ENCODE measurements around the gene HNRNPAB. TPM values are rescaled to one million over a fixed set of nuclear protein-coding genes. Genes with fewer than 3 reads are reported as not detected.
A peak's percentile ranks its signal among the peaks of the same experiment; 100 is the strongest.
"Not testable (repeated sequence)": the region's sequence is repeated elsewhere in the genome, so short reads cannot be mapped to it uniquely, and the experiment has no call there.

The HNRNPAB gene
- total RNA-seq, 4 donors from 2014 or later, result 79.9 to 140 (median 106) TPM

DNA sequence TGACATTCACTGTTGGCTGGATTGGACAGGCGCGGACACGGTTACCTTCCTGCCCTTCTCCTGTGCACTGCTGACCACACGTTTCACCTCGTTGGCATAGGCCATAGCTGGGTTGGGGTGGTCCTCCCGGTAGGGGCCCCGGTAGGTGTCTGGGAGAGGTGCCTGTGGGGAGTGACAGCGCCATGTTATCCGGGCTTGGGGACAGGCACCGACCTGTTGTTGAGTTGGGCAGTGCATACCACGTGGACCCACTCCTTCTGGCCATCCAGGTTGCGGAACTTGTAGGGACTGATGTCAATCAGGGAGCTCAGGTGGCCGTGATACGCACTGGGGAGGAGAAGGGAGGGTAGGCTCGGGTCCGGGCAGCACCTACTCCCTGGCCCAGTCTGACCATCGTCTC is 20.1 kb downstream of the HNRNPAB start:
- peak; percentile 4 for ATAC-seq

GRCh38 chr5:178225174-178225573 is 20.8 kb downstream of the HNRNPAB start:
- H3K4me3 ChIP-seq, result no peak overlapping the region
- 100% methylated on average over 3 of the region's 6 CpGs; no CpG with 5 or more reads in 1 of the 2 donors for WGBS, 2 donors (ENCODE audit: low coverage in 1 of 2)
- no peaks in the 10 kb centered on the region for H3K9me3 ChIP-seq
- H3K27me3 ChIP-seq, result no peaks in the 10 kb centered on the region
- H3K4me1 ChIP-seq, result peaks cover 0 to 23% (median 2%) of the 10 kb centered on the region in 3 donors
- no peak overlapping the region for H3K27ac ChIP-seq
- ATAC-seq, result no peak
- TF ChIP-seq POLR2A (IDR thresholded peaks at IDR 0.05), result no peak
- no peak for TF ChIP-seq POLR2AphosphoS5 (IDR thresholded peaks at IDR 0.05)
- TF ChIP-seq EP300 (IDR thresholded peaks at IDR 0.05), result no peak
- TF ChIP-seq, protein P1, sequence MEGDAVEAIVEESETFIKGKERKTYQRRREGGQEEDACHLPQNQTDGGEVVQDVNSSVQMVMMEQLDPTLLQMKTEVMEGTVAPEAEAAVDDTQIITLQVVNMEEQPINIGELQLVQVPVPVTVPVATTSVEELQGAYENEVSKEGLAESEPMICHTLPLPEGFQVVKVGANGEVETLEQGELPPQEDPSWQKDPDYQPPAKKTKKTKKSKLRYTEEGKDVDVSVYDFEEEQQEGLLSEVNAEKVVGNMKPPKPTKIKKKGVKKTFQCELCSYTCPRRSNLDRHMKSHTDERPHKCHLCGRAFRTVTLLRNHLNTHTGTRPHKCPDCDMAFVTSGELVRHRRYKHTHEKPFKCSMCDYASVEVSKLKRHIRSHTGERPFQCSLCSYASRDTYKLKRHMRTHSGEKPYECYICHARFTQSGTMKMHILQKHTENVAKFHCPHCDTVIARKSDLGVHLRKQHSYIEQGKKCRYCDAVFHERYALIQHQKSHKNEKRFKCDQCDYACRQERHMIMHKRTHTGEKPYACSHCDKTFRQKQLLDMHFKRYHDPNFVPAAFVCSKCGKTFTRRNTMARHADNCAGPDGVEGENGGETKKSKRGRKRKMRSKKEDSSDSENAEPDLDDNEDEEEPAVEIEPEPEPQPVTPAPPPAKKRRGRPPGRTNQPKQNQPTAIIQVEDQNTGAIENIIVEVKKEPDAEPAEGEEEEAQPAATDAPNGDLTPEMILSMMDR (IDR thresholded peaks at IDR 0.05), result no peak
- peaks cover 0 to 93% of the 10 kb centered on the region in 2 donors for H3K36me3 ChIP-seq

More for the DNA sequence above, 20.1 kb downstream of the HNRNPAB start:
- Histone ChIP-seq H3K36me3 (peaks cover 0 to 92% of the 10 kb centered on the region in 2 donors), H3K27ac (no peak overlapping the region), H3K27me3 (no peaks in the 10 kb centered on the region), H3K4me3 (no peak overlapping the region), H3K4me1 (peaks cover 0 to 15% (median 0%) of the 10 kb centered on the region in 3 donors), H3K9me3 (no peaks in the 10 kb centered on the region)
- 100% methylated on average over 3 of the region's 17 CpGs; no CpG with 5 or more reads in 1 of the 2 donors for WGBS, 2 donors (ENCODE audit: low coverage in 1 of 2)
- TF ChIP-seq POLR2AphosphoS5 (IDR thresholded peaks at IDR 0.05) (no peak), EP300 (IDR thresholded peaks at IDR 0.05) (no peak), POLR2A (IDR thresholded peaks at IDR 0.05) (no peak)
- TF ChIP-seq, protein P1 (IDR thresholded peaks at IDR 0.05), result no peak

DNA sequence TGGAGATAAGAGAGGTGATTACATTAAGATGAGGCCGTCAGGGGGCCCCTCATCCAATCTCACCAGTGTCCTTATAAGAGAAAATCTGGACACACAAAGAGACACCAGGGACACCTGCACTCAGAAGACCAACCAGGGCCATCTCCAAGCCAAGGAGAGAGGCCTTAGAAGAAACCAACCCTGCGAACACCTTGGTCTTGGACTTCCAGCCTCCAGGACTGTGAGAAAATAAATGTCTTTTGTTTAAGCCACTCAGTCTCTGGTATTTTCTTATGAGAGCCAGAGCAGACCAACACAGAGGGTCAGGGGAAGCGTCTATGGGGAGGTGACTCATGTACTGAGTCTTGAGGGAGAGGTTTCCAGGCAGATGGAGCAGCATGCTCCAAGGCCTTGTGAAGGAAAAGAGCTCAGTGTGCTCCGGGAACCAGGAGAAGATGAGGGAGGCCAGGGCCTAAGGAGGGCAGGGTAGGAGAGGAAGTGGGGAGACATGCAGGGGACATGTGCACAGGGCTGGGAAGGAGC is 22.9 kb downstream of the HNRNPAB start:
- H3K27me3 ChIP-seq, result no peaks in the 10 kb centered on the region
- H3K27ac ChIP-seq, result no peak overlapping the region

GRCh38 chr5:178227929-178228328 is 23.6 kb downstream of the HNRNPAB start:
- Histone ChIP-seq H3K27ac (no peak overlapping the region), H3K4me1 (peaks cover 0 to 44% (median 17%) of the 10 kb centered on the region in 3 donors), H3K36me3 (peaks cover 0 to 77% of the 10 kb centered on the region in 2 donors), H3K27me3 (no peaks in the 10 kb centered on the region), H3K4me3 (no peak overlapping the region), H3K9me3 (no peaks in the 10 kb centered on the region)
- no peak for ATAC-seq
- WGBS, 2 donors (ENCODE audit: low coverage in 1 of 2), result 93% methylated on average over 3 of the region's 3 CpGs
- TF ChIP-seq EP300 (IDR thresholded peaks at IDR 0.05) (no peak), POLR2A (IDR thresholded peaks at IDR 0.05) (no peak), POLR2AphosphoS5 (IDR thresholded peaks at IDR 0.05) (no peak)
- TF ChIP-seq, protein P1 (IDR thresholded peaks at IDR 0.05), result no peak

More for the DNA sequence above, 22.9 kb downstream of the HNRNPAB start:
- ATAC-seq, result no peak
- TF ChIP-seq, protein P1 (IDR thresholded peaks at IDR 0.05), result no peak
- TF ChIP-seq EP300 (IDR thresholded peaks at IDR 0.05), result no peak
- TF ChIP-seq POLR2AphosphoS5 (IDR thresholded peaks at IDR 0.05), result no peak
- TF ChIP-seq POLR2A (IDR thresholded peaks at IDR 0.05), result no peak
- 50 to 100% methylated on average over 2 of the region's 4 CpGs for WGBS, 2 donors (ENCODE audit: low coverage in 1 of 2)
- no peaks in the 10 kb centered on the region for H3K9me3 ChIP-seq
- H3K4me1 ChIP-seq, result peaks cover 0 to 41% (median 15%) of the 10 kb centered on the region in 3 donors
- H3K36me3 ChIP-seq, result peaks cover 0 to 84% of the 10 kb centered on the region in 2 donors
- H3K4me3 ChIP-seq, result no peak overlapping the region

DNA sequence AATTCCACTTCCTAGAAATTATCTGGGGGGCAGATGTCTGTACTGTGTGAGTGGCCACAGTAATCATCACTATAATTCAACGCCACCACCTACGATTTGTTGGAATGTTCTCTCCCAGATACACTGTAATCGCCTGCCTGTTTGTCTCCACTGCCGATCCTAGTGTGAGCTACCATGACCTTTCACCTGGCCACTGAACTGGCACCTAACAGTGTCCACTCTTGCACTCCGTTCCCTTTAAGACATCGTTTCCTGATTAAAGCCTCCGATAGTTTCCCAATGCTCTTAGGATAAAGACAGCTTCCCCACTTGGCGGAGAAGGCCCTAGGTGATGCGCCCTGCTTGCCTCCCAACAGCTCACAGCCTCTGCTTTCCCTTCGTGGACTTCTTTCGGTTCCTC is 24.3 kb downstream of the HNRNPAB start:
- Histone ChIP-seq H3K27me3 (no peaks in the 10 kb centered on the region), H3K4me3 (no peak overlapping the region), H3K27ac (no peak overlapping the region), H3K36me3 (peaks cover 0 to 72% of the 10 kb centered on the region in 2 donors), H3K9me3 (no peaks in the 10 kb centered on the region), H3K4me1 (peaks cover 0 to 43% (median 18%) of the 10 kb centered on the region in 3 donors)
- 89 to 98% methylated on average over 9 to 11 of the region's 11 CpGs for WGBS, 2 donors (ENCODE audit: low coverage in 1 of 2)
- TF ChIP-seq EP300 (IDR thresholded peaks at IDR 0.05) (no peak), POLR2AphosphoS5 (IDR thresholded peaks at IDR 0.05) (no peak), POLR2A (IDR thresholded peaks at IDR 0.05) (no peak)
- TF ChIP-seq, protein P1 (IDR thresholded peaks at IDR 0.05), result no peak
- no peak for ATAC-seq

- H3K27me3 ChIP-seq, H3K27ac ChIP-seq, ATAC-seq, H3K9me3 ChIP-seq, H3K4me3 ChIP-seq: not testable (repeated sequence)
- peaks cover 0 to 71% of the 10 kb centered on the region in 2 donors for H3K36me3 ChIP-seq
- peaks cover 0 to 38% (median 18%) of the 10 kb centered on the region in 3 donors for H3K4me1 ChIP-seq
- 88 to 100% methylated on average over 5 to 12 of the region's 13 CpGs for WGBS, 2 donors (ENCODE audit: low coverage in 1 of 2)
Measured at GRCh38 chr5:178229111-178229510, 24.8 kb downstream of the HNRNPAB start.
